MM.1S (cell line): ENCODE measurements around the gene AK8.

Source experiments
- CTCF ChIP-seq: fragments of 300-600 bp; sonication (generic); IDR thresholded peaks from 2 replicates; pipeline ENCODE4 v1.5.1; 2016; ENCODE audit warnings: antibody characterized with exemption, low read length, mixed read lengths
- EZH2 ChIP-seq: fragments of 300-600 bp; sonication (generic); optimal IDR thresholded peaks from 2 replicates; pipeline ENCODE3; 2017; ENCODE audit warnings: low read depth, mild to moderate bottlenecking, antibody characterized with exemption, low read length, mixed read lengths
- EZH2phosphoT487 ChIP-seq: fragments of 300-600 bp; sonication (generic); IDR thresholded peaks from 2 replicates; pipeline ENCODE4 v1.6.1; 2018; ENCODE audit warnings: antibody characterized with exemption, low read length

DNA sequence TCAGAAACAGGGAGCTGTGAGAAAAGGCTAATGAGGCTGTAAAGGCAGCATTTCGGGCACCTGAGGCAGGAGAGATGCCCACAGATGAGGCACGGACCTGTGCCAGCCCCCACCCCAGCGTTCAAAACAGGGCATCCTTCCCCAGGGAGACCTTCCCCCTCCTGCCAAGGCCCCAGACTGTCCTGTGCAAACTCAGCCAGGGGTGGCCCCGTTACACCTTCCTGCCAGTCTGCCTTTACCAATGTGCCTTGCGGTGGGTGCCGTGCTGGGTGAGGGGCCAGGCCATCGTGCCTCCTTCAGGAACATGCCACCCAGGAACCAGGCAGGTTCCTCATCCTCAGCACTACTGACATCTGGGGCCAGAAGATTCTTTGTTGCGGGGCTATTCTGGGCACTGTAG is 53.9 kb downstream of the AK8 start:
- TF ChIP-seq CTCF (no peak), EZH2phosphoT487 (no peak), EZH2 (no peak)
